ENCODE measurements around the gene DNAJC13.

The DNAJC13 gene

DNA sequence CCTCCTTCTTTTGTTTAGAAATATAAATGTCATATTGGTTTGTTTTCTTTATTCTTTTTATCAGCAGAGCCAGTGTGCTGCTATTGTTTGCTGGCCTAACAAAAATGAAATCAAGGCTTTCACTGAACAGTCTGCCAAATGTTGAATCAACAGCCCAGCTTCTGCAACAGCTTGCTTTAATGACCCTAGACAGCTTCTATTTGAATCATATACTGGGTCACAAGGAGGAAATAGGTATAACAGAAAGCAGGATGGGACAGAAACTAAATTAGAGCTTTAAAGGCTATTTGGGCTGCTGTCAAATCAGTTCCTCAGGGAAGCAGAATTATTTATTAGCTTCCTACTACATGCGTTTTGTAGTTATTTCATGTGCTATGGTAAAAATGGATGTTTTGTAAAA lies 12.1 kb upstream of the DNAJC13 start:
- no peak for DNase-seq (ENCODE audit: low read depth)
- H3K4me3 ChIP-seq (ENCODE audit: low read depth, low read length): no peak overlapping the region

DNA sequence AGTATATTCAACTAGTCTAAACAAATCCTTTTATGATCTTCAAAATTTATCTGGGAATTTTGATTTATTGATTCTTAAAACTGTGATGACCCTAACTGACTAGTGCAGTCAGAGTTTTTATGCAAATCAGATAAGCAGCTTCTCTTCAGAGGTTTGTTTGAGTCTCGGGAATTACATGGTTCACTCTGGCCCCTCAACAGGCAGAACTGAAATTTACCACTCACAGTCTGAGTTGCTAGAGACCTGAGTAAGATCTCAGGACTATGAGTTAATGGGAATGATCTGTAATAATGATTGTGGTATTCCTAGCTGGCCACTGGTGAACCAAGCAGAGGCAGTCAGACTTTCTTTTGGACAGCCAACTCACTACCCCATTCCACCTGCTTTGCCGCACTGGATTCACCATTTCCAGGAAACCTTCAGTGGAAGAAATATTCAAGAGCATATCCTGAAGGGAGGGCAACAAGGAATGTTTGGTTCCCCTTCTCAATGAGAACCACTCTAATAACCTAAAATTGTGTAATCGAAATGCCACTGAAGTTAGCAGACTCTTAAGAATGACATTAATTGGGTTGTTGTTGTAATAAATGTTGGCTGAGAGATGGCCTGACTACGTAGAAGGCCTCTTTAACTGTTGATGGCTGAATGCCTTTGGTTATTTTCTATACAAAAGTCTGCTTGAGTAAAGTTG lies 11.5 kb upstream of the DNAJC13 start:
- no peak for DNase-seq (ENCODE audit: low read depth)
- no peak overlapping the region for H3K4me3 ChIP-seq (ENCODE audit: low read depth, low read length)

DNA sequence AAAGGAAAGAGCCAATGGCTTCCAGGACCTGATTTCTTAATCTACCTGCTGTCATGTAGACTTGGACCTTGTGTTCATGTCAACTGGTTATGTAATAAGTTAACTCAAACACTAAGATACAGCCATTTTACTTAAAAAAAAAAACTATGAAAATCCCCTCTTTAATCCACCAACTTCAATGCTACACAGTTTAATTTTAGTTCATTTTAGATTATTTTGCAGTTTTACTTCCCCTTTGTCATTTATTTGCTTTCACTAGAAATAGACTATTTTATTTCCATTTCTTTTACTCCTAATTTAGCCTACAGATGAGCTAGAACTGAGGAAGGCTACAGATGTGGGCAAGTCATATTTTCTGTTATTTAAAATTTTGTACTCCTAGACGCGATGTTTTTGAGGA lies 10.7 kb upstream of the DNAJC13 start:
- H3K4me3 ChIP-seq (ENCODE audit: low read depth, low read length): no peak overlapping the region

DNA sequence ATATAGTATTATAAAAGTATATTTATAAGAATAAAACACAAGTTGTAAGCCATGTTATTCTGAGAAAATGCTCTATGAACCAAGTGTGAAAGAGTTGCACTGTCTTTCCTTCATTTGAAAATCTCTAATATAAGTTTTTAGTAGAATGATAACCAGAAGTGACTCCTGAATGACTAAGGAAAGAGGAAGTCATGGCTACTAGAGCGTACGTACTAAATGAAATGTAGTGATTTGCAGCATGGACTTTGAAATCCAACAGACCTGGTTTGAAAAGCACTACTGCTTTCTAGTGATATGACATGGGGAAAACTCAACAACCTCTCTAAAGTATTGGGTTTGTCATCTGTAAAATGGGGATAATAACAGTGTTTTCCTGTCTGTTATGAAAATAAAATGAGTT lies 10.3 kb upstream of the DNAJC13 start:
- no peak for DNase-seq (ENCODE audit: low read depth)

More for the DNA sequence above, 10.7 kb upstream of the DNAJC13 start:
- no peak for DNase-seq (ENCODE audit: low read depth)

DNA sequence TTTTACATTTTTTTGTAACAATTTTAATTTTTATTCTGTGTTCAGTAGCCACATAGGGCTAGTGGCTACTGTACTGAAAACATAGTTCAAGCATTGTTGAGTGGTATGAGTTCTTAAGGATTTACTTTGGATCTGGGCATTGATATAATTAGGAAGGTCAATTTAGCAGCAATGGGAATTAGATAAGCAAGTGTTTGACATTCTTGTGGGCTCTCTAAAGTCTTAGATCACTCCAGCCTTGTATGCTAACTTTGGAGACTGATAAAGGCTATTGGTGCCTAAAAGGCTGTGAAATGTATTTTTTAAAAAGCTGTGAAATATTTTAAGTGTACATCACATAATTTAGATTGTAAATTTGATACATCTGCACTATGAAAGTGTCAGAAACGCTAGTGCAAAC lies 2.5 kb upstream of the DNAJC13 start:
- no peak for DNase-seq (ENCODE audit: low read depth)
- H3K4me3 ChIP-seq (ENCODE audit: low read depth, low read length): no peak overlapping the region

More for the DNA sequence above, 10.3 kb upstream of the DNAJC13 start:
- H3K4me3 ChIP-seq (ENCODE audit: low read depth, low read length): no peak overlapping the region

DNA sequence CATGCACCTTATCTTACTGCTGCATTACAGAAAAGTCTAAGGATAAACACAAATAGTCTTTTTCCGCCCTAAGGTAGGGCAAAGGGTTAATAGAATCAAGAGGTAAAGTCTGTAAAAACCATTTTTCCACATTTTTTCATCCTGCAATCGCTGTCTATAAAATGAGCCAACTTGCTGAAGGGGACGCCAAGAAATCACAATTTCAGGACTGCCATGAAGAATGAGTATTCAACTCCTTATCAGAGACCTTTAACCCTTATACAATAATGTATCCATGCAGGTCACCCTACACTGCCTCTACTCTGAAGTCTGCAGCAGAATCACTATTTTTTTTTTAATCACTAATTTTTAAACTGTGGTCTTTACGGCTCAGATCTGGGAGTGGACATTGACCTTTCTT lies 1.1 kb upstream of the DNAJC13 start:
- H3K4me3 ChIP-seq (ENCODE audit: low read depth, low read length): no peak overlapping the region
- DNase-seq (ENCODE audit: low read depth): no peak

DNA sequence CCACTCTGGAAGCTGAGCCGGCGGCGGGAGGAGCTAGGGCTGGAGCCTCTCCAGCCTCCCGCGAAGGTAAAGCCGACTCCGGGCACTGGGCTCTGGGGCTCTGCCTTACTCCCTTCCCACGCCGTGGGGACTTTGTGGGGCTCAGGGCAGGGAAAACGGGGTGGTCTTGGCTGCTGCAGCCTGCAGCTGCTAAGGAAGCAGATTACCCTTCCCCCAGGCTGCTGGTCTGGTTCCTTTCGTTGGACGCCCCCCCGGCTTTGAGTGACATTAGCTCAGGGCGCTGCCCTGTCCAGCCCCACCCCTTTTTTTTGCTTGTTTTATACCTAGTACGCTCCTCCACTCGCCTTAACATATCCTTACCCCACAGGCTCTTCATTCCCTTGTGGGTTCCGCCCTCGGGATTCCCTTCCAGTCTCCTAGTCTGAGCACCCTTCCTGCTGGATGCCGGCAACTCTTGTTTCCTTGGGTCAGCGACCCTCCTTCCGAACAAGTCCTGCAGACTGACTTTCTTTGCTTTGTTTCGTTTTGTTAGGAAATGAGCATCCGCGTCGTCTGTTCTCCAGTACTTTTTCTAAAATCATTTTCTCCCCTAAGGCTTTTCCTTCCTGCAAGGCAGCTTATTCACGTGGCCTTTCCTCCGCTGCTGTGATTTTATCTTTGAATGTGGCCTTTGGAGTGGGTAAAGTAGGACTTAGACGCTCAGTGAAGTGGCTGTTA lies 551 bp downstream of the DNAJC13 start:
- no peak for DNase-seq (ENCODE audit: low read depth)
- peak overlapping the region; percentile 98 for H3K4me3 ChIP-seq (ENCODE audit: low read depth, low read length)

DNA sequence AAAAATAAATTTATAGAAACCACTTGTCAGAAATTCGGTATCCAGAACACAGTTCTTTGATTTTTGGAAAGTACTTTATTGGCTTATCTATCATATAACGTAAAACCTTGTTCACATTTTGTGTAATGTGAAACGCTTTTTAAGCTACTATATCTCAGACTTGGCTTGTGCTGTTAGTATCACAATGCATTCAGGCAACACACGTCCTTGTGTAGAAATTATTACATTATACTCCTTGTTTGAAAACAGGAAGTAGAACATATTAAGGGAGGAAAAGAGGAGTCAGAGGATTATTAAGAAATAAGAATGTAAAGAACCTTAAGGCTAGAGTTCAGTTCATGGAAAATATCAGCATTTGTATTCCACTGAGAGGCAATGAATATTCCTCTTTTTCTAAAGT lies 1.6 kb downstream of the DNAJC13 start:
- DNase-seq (ENCODE audit: low read depth): no peak
- peak overlapping the region; percentile 98 for H3K4me3 ChIP-seq (ENCODE audit: low read depth, low read length)

DNA sequence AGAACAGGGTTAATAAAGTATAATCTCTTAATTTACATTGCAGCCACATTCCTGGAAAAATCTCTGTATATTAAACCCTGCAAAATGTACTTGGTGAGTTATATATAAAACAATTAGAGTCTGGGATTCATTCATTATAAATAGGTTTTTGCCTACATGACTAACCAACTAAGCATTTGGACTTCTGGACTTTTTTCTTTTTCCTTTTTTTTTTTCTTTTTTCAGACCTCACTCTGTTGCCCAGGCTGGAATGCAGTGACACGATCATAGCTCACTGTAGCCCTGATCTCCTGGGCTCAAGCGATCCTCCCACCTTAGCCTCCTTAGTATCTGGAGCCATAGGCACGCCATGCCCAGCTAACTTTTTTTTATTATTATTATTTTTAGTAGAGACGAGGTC lies 4.5 kb downstream of the DNAJC13 start:
- H3K4me3 ChIP-seq (ENCODE audit: low read depth, low read length): no peak overlapping the region
- DNase-seq (ENCODE audit: low read depth): no peak

DNA sequence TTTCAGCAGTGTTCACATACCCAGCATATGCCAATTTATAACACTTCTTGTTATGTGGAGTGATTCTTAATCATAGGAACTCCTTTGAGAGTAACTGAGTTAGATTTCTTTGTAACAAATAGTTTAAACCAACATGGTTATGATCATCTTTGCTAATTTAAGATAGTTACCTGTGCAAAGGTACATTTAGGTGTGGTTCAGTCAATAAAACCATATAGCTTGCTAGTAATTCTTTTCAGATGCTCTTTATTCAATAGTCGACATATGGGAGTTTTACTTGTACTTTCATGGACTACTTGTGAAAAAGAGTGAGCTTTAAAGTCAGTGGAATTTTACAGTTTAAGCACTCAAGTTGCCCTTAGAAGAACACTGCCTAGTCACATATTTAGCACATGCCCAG lies 5.2 kb downstream of the DNAJC13 start:
- no peak overlapping the region for H3K4me3 ChIP-seq (ENCODE audit: low read depth, low read length)
- DNase-seq (ENCODE audit: low read depth): no peak

DNA sequence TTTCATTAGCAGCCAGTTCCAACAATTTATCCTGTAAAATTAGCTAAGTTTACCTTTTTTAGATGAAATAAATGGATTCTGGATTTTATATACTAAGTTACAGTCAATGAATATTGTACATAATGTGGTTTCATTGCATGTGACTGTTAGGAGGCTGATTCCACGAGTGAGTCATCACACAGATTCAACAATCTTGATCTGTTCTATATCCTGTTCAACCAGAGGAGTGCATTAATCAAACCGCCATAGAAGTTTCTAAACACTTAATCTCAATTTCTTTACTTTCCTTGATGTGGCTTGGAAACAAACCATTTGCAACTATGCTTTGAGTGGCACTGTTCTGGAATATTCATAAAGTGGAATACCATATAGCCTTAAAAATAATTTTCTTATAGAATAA lies 15.3 kb downstream of the DNAJC13 start:
- DNase-seq (ENCODE audit: low read depth): peak; percentile 51

DNA sequence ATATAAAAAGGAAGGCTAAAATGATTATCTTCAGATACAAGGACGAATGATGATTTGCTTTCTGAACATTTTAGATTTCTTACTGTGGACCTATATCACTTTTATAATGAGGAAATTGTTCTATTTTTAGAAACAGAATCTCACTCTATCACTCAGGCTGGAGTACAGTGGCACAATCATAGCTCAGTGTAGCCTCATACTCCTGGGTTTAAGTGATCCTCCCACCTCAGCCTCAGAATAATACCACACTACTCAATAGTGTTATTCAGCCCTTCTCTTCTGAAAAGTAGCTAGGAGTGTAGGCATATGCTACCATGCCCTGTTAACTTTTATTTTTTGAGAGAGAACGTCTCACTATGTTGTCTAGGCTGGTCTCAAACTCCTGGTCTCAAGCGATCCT lies 15.8 kb downstream of the DNAJC13 start:
- H3K4me3 ChIP-seq (ENCODE audit: low read depth, low read length): no peak overlapping the region
- no peak for DNase-seq (ENCODE audit: low read depth)

More for the DNA sequence above, 15.3 kb downstream of the DNAJC13 start:
- H3K4me3 ChIP-seq (ENCODE audit: low read depth, low read length): no peak overlapping the region

DNA sequence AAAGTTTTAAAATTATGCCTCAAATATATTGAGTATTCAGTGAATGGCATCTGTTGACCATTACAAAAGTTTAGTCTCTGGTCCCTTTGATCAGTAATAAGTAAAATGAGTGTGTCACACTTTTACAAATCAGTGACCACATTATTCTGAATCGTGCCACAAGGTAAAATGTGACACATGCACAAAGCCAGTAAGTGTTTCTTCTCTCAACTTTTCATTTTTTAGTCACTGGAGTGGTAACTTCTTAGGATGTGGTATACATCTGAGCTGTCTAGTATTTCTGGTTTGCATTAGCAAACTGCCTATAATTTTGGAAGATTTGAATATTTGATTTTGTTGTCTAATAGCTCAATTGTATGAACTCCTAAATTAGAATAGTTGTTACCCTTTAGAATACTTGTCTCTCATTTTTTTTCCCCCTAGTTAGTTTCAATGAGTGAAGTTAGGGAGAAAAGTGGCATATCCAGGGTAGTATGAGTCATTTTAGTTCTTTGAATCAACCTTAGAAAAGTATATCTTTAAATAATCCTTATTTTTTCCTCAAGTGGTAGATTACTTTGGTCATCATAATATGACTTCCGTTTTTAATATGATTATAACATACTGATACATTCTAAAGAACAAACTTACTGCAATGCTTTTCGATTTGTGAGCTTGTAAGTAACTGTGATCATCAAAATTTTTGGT lies 18.1 kb downstream of the DNAJC13 start:
- no peak overlapping the region for H3K4me3 ChIP-seq (ENCODE audit: low read depth, low read length)
- DNase-seq (ENCODE audit: low read depth): no peak

DNA sequence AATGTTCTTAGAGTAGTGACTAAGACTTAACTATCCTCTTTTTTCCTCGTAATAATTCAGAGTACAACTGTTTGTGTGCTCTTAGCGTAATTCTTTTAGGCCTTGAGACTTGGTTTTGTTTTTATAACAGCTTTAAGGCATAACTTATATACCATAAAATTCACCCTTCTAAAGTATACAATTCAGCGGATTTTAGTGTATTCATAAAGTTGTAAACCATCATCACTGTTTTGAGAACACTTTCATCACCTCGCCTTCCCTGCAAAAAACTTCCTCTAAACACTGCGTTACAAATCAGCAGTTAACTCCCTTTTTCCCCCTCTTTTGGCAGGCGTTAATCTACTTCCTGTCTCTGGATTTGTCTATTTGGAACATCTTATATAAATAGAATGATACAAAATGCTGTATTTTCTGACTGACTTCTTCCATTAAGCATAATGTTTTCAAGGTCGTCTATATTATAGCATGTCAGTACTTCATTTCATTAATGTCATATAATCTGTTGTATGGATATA lies 18.7 kb downstream of the DNAJC13 start:
- H3K4me3 ChIP-seq (ENCODE audit: low read depth, low read length): no peak overlapping the region
- DNase-seq (ENCODE audit: low read depth): no peak

DNA sequence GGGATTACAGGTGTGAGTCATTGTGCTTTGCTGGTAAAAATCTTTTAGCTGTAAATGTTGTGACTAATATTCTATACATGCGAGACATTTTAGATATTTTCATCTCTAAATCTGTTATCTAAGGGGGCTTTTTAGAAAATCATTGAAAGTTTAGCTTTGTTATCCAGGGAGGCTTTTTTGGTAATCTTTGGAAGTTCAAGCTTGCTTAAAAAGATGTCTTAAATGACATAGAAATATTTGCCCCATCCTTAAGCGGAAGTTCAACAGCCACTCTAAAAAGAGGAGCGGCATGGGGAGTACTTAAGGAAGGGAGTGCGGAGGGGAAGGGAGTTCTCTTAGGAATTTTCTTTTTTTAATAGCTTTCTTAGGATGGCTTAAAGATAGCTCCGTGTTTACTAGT lies 26.1 kb downstream of the DNAJC13 start:
- no peak overlapping the region for H3K4me3 ChIP-seq (ENCODE audit: low read depth, low read length)
- no peak for DNase-seq (ENCODE audit: low read depth)

DNA sequence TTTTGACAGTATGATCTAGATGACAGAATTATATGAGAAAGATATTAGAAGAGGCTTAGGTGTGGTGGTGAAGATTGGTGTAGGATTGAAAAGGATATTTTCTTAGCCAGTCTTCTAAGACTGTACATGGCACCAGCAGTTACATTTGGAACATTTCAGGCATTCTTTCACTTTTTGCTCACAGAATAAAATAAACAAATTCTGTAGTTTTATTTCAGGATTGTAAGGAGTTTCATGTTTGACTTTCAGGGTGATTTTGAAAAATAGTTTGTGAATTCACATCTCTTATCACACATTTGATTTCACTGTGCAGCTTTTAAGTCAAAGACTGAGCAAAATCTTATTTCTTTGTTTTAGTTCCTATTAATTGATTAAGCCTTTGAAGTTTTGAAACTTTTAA lies 27.1 kb downstream of the DNAJC13 start:
- DNase-seq (ENCODE audit: low read depth): no peak
- no peak overlapping the region for H3K4me3 ChIP-seq (ENCODE audit: low read depth, low read length)

DNA sequence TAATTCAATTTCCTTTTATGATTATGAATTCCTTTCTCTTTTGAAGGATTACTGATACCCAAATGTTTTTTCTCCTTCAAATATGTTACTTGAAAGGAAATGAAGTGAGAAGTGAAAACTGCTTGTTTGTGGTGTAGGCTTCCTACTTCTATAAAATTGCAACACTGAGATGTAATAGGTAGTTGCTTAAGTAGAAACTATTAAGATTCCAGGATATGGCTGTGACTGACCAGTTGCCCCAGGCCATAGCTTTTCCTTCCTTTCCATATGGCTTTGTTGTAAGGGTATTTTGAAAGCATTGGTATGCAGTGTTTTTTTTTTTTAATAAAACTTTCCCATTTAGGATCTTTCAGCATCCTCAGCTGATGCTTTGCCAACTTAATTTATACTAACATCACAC lies 28.5 kb downstream of the DNAJC13 start:
- no peak overlapping the region for H3K4me3 ChIP-seq (ENCODE audit: low read depth, low read length)
- no peak for DNase-seq (ENCODE audit: low read depth)

DNA sequence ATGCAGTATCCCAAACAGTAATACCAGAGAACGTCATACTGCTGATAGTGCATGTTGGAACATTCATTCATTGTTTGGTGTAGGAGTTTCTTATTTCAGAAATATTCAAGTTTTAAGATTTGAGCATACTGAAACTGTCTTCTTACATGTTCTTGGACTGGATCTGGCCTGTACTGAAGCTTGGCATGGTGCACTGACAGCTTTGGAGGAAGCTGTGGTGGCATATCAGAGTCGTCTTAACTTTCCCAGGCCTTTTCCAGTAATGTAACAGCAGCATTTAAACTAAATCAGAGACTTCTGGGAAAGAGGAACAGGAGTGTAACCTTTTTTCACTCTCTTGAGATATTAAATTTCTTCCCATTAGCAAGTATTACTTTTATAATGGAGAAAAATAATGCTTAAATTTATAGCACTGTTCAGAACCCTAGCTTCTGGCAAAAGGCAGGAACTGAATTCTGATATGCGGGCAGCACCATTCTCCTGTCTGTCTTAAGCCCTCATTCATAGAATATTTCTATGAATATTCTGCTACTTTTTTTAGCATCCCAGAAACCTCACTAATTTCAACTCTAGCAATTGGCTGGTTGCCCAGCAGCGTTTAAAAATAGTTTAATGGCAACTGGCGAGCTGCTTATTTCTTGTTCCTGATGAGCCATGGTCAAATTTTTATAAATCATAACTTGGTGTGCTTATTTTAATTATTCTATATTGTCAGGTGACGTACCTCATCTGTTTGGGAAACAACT lies 31.1 kb downstream of the DNAJC13 start:
- H3K4me3 ChIP-seq (ENCODE audit: low read depth, low read length): no peak overlapping the region
- DNase-seq (ENCODE audit: low read depth): no peak

DNA sequence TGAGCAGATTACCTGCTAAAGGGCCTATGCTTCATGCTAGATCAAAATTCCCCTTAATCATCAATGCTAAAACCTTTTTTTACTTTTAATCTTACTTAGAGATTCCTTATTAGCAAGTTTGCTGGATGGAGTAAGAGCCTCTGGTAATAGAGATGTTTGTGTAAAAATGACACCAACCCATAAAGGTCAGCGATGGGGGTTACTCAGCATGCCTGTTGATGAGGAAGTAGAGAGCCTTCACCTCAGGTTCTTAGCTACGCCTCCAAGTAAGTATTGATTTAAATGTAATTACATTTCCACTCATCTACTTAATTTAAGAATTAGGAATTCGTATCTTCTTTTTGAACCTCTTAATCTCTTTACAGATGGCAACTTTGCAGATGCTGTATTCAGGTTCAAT lies 38.8 kb downstream of the DNAJC13 start:
- no peak overlapping the region for H3K4me3 ChIP-seq (ENCODE audit: low read depth, low read length)
- DNase-seq (ENCODE audit: low read depth): no peak

DNA sequence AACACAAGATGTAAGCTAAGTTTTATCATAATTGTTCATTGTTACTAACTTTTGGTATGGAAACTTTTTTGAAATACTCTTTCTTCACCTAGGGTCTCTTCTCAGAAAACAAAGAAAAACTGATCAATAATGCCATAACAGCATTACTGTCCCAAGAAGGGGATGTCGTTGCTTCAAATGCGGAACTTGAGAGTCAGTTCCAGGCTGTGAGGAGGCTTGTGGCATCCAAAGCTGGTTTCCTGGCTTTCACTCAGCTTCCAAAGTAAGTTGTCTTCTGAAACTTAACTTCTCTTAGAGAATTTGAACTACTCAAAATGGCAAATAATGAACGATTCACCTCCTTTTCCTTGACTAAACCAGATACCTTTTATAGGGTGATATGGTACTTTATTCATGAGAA lies 39.3 kb downstream of the DNAJC13 start:
- DNase-seq (ENCODE audit: low read depth): no peak
- H3K4me3 ChIP-seq (ENCODE audit: low read depth, low read length): no peak overlapping the region

Data from skeletal muscle cell (primary cell).